Esophagus muscularis mucosa (tissue), 4 donors: ENCODE data around the gene CSF2RB. TPM values are rescaled to one million over a fixed set of nuclear protein-coding genes. Genes with fewer than 3 reads are reported as not detected.

ENCODE experiments used
- DNase-seq: peaks from one replicate; pipeline ENCODE4 v3.0.0-alpha.2; 2017; ENCODE audit errors: extremely low spot score
- H3K27ac ChIP-seq, 4 donors: fragments of 200-600 bp; sonication (generic); replicated peaks in 1 of 4; 1 replicate in 3 of 4; 2 replicates in 1 of 4; pipeline ENCODE4 v1.5.1; 2016 to 2019; ENCODE audit warnings: mild to moderate bottlenecking in 1 of 4
- H3K27me3 ChIP-seq, 4 donors: fragments of 200-600 bp; sonication (generic); one replicate each; pipeline versions ENCODE4 v1.5.1 to v1.6.0; 2016 to 2019
- H3K36me3 ChIP-seq, 4 donors: fragments of 200-600 bp; sonication (generic); one replicate each; pipeline ENCODE4 v1.5.1; 2016 to 2019
- H3K4me1 ChIP-seq, 4 donors: fragments of 200-600 bp; sonication (generic); one replicate each; pipeline ENCODE4 v1.5.1; 2016 to 2019
- H3K4me3 ChIP-seq, 4 donors: fragments of 200-600 bp; sonication (generic); 1 replicate in 2 of 4; 2 replicates in 2 of 4; pipeline ENCODE4 v1.5.1; 2016 to 2019; ENCODE audit warnings: mild to moderate bottlenecking in 4 of 4, moderate library complexity in 1 of 4
- H3K9me3 ChIP-seq, 4 donors: fragments of 200-600 bp; sonication (generic); 1 replicate in 3 of 4; 2 replicates in 1 of 4; pipeline ENCODE4 v1.5.1; 2016 to 2019
- CTCF ChIP-seq, 3 experiments: fragments of 200-600 bp in 2 of 3; fragments of 450-650 bp in 1 of 3; sonication (generic) in 2 of 3; IDR thresholded peaks; one replicate each; pipeline ENCODE4 v1.5.1; 2017 to 2019; ENCODE audit warnings: antibody characterized with exemption in 3 of 3, mild to moderate bottlenecking in 2 of 3, moderate library complexity in 1 of 3
- EP300 ChIP-seq: sonication (generic); formaldehyde crosslinking; IDR thresholded peaks from one replicate; pipeline ENCODE4 v1.6.1; 2017; ENCODE audit warnings: antibody characterized with exemption
- POLR2A ChIP-seq: fragments of 450-650 bp; IDR thresholded peaks from one replicate; pipeline ENCODE4 v1.6.1; 2017; ENCODE audit warnings: antibody characterized with exemption, moderate library complexity, mild to moderate bottlenecking, low read depth
- POLR2AphosphoS5 ChIP-seq, 2 donors: sonication (generic); formaldehyde crosslinking; IDR thresholded peaks; one replicate each; pipeline ENCODE4 v1.6.1; 2017; ENCODE audit warnings: antibody characterized with exemption in 2 of 2
- WGBS: methylation state at CpG from one replicate; pipeline ENCODE4 v1.1.5; 2018; 5-methylcytosine and 5-hydroxymethylcytosine counted together
- intact Hi-C: fragments of 100-400 bp; cut with DNase I; formaldehyde crosslinking; loops from one replicate; pipeline ENCODE4 v1.15.1; 2023
- total RNA-seq, 4 donors: library from RNA; depleted of rRNA; stranded (reverse); fragments of >200 nt; gene quantifications; one replicate each; pipeline versions ENCODE4 v1.1.0 to v1.2.1, GENCODE V29; 2016

Gene CSF2RB
- total RNA-seq, 4 donors from 2014 or later = 4.6 to 19.4 (median 6.2) TPM

GRCh38 chr22:36918586-36919284 lies 5.3 kb downstream of the CSF2RB start:
- Histone ChIP-seq H3K9me3 (peaks cover 0 to 9% (median 5%) of the 10 kb centered on the region in 4 donors), H3K27ac (no peak overlapping the region), H3K36me3 (peaks cover 0 to 5% (median 0%) of the 10 kb centered on the region in 4 donors), H3K4me1 (peaks cover 0 to 12% (median 7%) of the 10 kb centered on the region in 4 donors), H3K4me3 (no peak overlapping the region), H3K27me3 (peaks cover 0 to 29% (median 0%) of the 10 kb centered on the region in 4 donors)
- TF ChIP-seq CTCF (IDR thresholded peaks at IDR 0.05) (no peak), POLR2A (no peak), POLR2AphosphoS5 (IDR thresholded peaks at IDR 0.05) (no peak), EP300 (no peak)
- WGBS = 76% methylated on average over 3 of the region's 3 CpGs
- intact Hi-C loops = no loop called here
- no peak for DNase-seq

GRCh38 chr22:36921309-36922104 lies 8.1 kb downstream of the CSF2RB start:
- TF ChIP-seq EP300 (no peak), POLR2AphosphoS5 (IDR thresholded peaks at IDR 0.05) (no peak), CTCF (IDR thresholded peaks at IDR 0.05) (no peak), POLR2A (no peak)
- 69% methylated on average over 15 of the region's 15 CpGs for WGBS
- peaks cover 0 to 57% (median 0%) of the 10 kb centered on the region in 4 donors for H3K27me3 ChIP-seq
- no peak overlapping the region for H3K27ac ChIP-seq
- intact Hi-C loops = no loop called here
- no peak overlapping the region for H3K4me3 ChIP-seq
- H3K36me3 ChIP-seq = peaks cover 0 to 6% (median 0%) of the 10 kb centered on the region in 4 donors
- H3K4me1 ChIP-seq = peaks cover 0 to 12% (median 7%) of the 10 kb centered on the region in 4 donors
- peaks cover 0 to 9% (median 5%) of the 10 kb centered on the region in 4 donors for H3K9me3 ChIP-seq
- no peak for DNase-seq

GRCh38 chr22:36922105-36922608 lies 8.7 kb downstream of the CSF2RB start:
- DNase-seq = no peak
- H3K4me3 ChIP-seq = no peak overlapping the region
- H3K27ac ChIP-seq = no peak overlapping the region
- intact Hi-C loops = no loop called here
- peaks cover 0 to 63% (median 0%) of the 10 kb centered on the region in 4 donors for H3K27me3 ChIP-seq
- peaks cover 0 to 12% (median 7%) of the 10 kb centered on the region in 4 donors for H3K4me1 ChIP-seq
- peaks cover 0 to 9% (median 5%) of the 10 kb centered on the region in 4 donors for H3K9me3 ChIP-seq
- H3K36me3 ChIP-seq = peaks cover 0 to 6% (median 0%) of the 10 kb centered on the region in 4 donors
- WGBS = 30% methylated on average over 8 of the region's 10 CpGs
- TF ChIP-seq EP300 (no peak), POLR2AphosphoS5 (IDR thresholded peaks at IDR 0.05) (no peak), CTCF (IDR thresholded peaks at IDR 0.05) (no peak), POLR2A (no peak)

GRCh38 chr22:36922711-36923110 lies 9.3 kb downstream of the CSF2RB start:
- intact Hi-C loops = no loop called here
- no peak for DNase-seq

More at GRCh38 chr22:36922711-36923110, 9.3 kb downstream of the CSF2RB start:
- 100% methylated on average over 2 of the region's 7 CpGs for WGBS
- peaks cover 0 to 6% (median 0%) of the 10 kb centered on the region in 4 donors for H3K36me3 ChIP-seq
- peaks cover 0 to 68% (median 0%) of the 10 kb centered on the region in 4 donors for H3K27me3 ChIP-seq
- H3K27ac ChIP-seq = no peak overlapping the region
- peaks cover 0 to 12% (median 7%) of the 10 kb centered on the region in 4 donors for H3K4me1 ChIP-seq
- TF ChIP-seq POLR2AphosphoS5 (IDR thresholded peaks at IDR 0.05) = no peak
- TF ChIP-seq CTCF (IDR thresholded peaks at IDR 0.05) = no peak
- no peak for TF ChIP-seq EP300
- no peak for TF ChIP-seq POLR2A
- peaks cover 0 to 9% (median 5%) of the 10 kb centered on the region in 4 donors for H3K9me3 ChIP-seq
- no peak overlapping the region for H3K4me3 ChIP-seq
